Naive thymus-derived CD4-positive, alpha-beta T cell (primary cell): ENCODE results near the gene CPA3. TPM values are rescaled to one million over a fixed set of nuclear protein-coding genes. Genes with fewer than 3 reads are reported as not detected.
A peak's percentile ranks its signal among the peaks of the same experiment; 100 is the strongest.

Experiments
- ATAC-seq: fragments of 150-1000 bp; cut with Tn5 transposase; 2 replicates; pipeline ENCODE4 v1.10.0; 2021; ENCODE audit warnings: mild to moderate bottlenecking, moderate library complexity
- CTCF ChIA-PET: fragments of 350-600 bp; sonication (Branson Sonifier 250); formaldehyde crosslinking; loops from one replicate; lab custom pipeline; 2021; ENCODE audit warnings: antibody characterized with exemption; lab: Charles Lee
- POLR2A ChIA-PET: fragments of 350-600 bp; sonication (Branson Sonifier 250); formaldehyde crosslinking; loops from one replicate; lab custom pipeline; 2021; ENCODE audit warnings: antibody characterized with exemption, inconsistent platforms; lab: Charles Lee
- DNase-seq, 9 donors: peaks; one replicate each; pipeline versions ENCODE4 v3.0.0 to v3.0.0-alpha.2; 2020 to 2022; ENCODE audit warnings: mixed read lengths in 1 of 9
- H3K27ac ChIP-seq: one replicate; pipeline ENCODE4 v1.7.0; 2013; ENCODE audit warnings: mild to moderate bottlenecking, low read depth, low read length, moderate library complexity
- H3K27me3 ChIP-seq, 2 donors: one replicate each; pipeline ENCODE4 v1.7.0; 2013; ENCODE audit warnings: low read length in 2 of 2, mild to moderate bottlenecking in 2 of 2, moderate library complexity in 2 of 2; ENCODE audit not compliant: control insufficient read depth in 2 of 2, insufficient read depth in 2 of 2
- H3K36me3 ChIP-seq, 3 experiments: 1 replicate in 2 of 3; 2 replicates in 1 of 3; pipeline ENCODE4 v1.7.0; 2013; ENCODE audit warnings: low read length in 3 of 3, mild to moderate bottlenecking in 3 of 3, moderate library complexity in 1 of 3; ENCODE audit not compliant: insufficient read depth in 3 of 3, control insufficient read depth in 2 of 3
- H3K4me1 ChIP-seq, 2 donors: one replicate each; pipeline ENCODE4 v1.7.0; 2013; ENCODE audit warnings: low read length in 2 of 2, mild to moderate bottlenecking in 2 of 2, moderate library complexity in 1 of 2; ENCODE audit not compliant: control insufficient read depth in 2 of 2, insufficient read depth in 2 of 2
- H3K4me3 ChIP-seq: 2 replicates; pipeline ENCODE4 v1.7.0; 2013; ENCODE audit warnings: mild to moderate bottlenecking, low read length
- H3K9me3 ChIP-seq, 3 experiments: 1 replicate in 2 of 3; 2 replicates in 1 of 3; pipeline ENCODE4 v1.7.0; 2013; ENCODE audit warnings: low read length in 3 of 3; ENCODE audit not compliant: control insufficient read depth in 2 of 3
- H3K27ac Mint-ChIP-seq, 9 donors: one replicate each; pipeline ENCODE4 v1.8.0; 2020 to 2022; ENCODE audit warnings: mixed read lengths in 9 of 9, mild to moderate bottlenecking in 8 of 9, moderate library complexity in 5 of 9, inconsistent platforms in 2 of 9
- H3K27me3 Mint-ChIP-seq, 5 donors: one replicate each; pipeline ENCODE4 v1.8.0; 2021 to 2022; ENCODE audit warnings: mixed read lengths in 5 of 5, mild to moderate bottlenecking in 1 of 5
- H3K36me3 Mint-ChIP-seq, 5 donors: one replicate each; pipeline ENCODE4 v1.8.0; 2020 to 2022; ENCODE audit warnings: mixed read lengths in 5 of 5, mild to moderate bottlenecking in 3 of 5, inconsistent platforms in 1 of 5
- H3K4me1 Mint-ChIP-seq, 7 donors: one replicate each; pipeline ENCODE4 v1.8.0; 2020 to 2022; ENCODE audit warnings: mixed read lengths in 7 of 7, mild to moderate bottlenecking in 3 of 7, inconsistent platforms in 1 of 7
- H3K4me3 Mint-ChIP-seq, 10 donors: one replicate each; pipeline ENCODE4 v1.8.0; 2020 to 2022; ENCODE audit warnings: mild to moderate bottlenecking in 10 of 10, mixed read lengths in 10 of 10, moderate library complexity in 6 of 10, inconsistent platforms in 2 of 10
- H3K9me3 Mint-ChIP-seq, 11 donors: one replicate each; pipeline ENCODE4 v1.8.0; 2020 to 2022; ENCODE audit warnings: mixed read lengths in 11 of 11, mild to moderate bottlenecking in 4 of 11, inconsistent platforms in 1 of 11, moderate library complexity in 1 of 11
- intact Hi-C, 2 donors: fragments of 100-400 bp; cut with micrococcal nuclease; formaldehyde crosslinking; loops; one replicate each; pipeline ENCODE4 v1.15.1; 2023
- polyA plus RNA-seq, 2 donors: library from polyadenylated mRNA; unstranded; fragments of 300-500 nt; fragmentation: Illumina TruSeq; gene quantifications; one replicate each; pipeline ENCODE4 v1.2.3, GENCODE V29; 2021
- total RNA-seq, 6 experiments: library from RNA in 5 of 6; stranded (reverse) in 5 of 6; gene quantifications; 1 replicate in 5 of 6; 2 replicates in 1 of 6; pipeline ENCODE4 v1.2.3 and lab custom pipeline; 2021 to 2026

CPA3 gene
- total and polyA plus RNA-seq, 7 experiments from 2014 or later: 4.1 to 9.9 TPM; not detected in 5

- CTCF ChIA-PET: interaction anchor here (1.3 kb wide), 1 partner anchor 12 kb away, joined by 3 read pairs; no protein-coding TSS in a partner anchor
These were observed 8.9 kb downstream of the CPA3 start for GRCh38 chr3:148873977-148874376.

DNA sequence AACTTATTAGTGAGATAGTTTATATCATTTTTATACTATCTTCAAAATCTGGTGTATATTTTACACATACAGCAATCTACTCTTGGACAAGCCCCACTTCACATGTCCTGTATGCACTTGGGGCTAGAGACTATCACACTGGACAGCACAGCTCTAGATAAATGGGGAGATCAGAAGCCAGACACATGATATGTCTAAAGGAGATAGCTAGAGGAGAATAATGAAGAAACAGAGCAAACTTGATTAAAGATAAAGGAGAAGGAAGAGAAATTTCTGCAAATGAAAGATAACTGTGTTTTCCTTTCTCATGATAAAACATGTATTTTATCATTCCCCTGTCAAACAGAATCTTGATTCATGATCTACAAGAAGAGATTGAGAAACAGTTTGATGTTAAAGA lies 13.0 kb downstream of the CPA3 start:
- Histone ChIP-seq H3K4me3 (no peak overlapping the region), H3K4me1 (no peaks in the 10 kb centered on the region), H3K9me3 (no peaks in the 10 kb centered on the region), H3K36me3 (no peaks in the 10 kb centered on the region), H3K27me3 (no peaks in the 10 kb centered on the region), H3K27ac (no peak overlapping the region)
- CTCF ChIA-PET: interaction anchor here (0.7 kb wide), 1 partner anchor 12 kb away, joined by 3 read pairs; no protein-coding TSS in a partner anchor
- no peak overlapping the region for H3K4me3 Mint-ChIP-seq
- DNase-seq: no peak
- no peak overlapping the region for H3K27ac Mint-ChIP-seq
- intact Hi-C loops: no loop called here
- H3K9me3 Mint-ChIP-seq: peaks cover 0 to 2% (median 0%) of the 10 kb centered on the region in 11 donors
- POLR2A ChIA-PET: no interaction called here
- no peaks in the 10 kb centered on the region for H3K4me1 Mint-ChIP-seq
- peak; percentile 72 for ATAC-seq
- H3K36me3 Mint-ChIP-seq: no peaks in the 10 kb centered on the region
- peaks cover 9 to 23% (median 16%) of the 10 kb centered on the region in 5 donors for H3K27me3 Mint-ChIP-seq

More at GRCh38 chr3:148873977-148874376, 8.9 kb downstream of the CPA3 start:
- ATAC-seq (no peak), DNase-seq (no peak)
- no peak overlapping the region for H3K4me3 ChIP-seq
- Mint-ChIP-seq H3K27me3 (peaks cover 6 to 20% (median 11%) of the 10 kb centered on the region in 5 donors), H3K27ac (no peak overlapping the region), H3K4me3 (no peak overlapping the region), H3K4me1 (no peaks in the 10 kb centered on the region), H3K36me3 (no peaks in the 10 kb centered on the region), H3K9me3 (no peaks in the 10 kb centered on the region)
- H3K27ac ChIP-seq: no peak overlapping the region
- H3K36me3 ChIP-seq: no peaks in the 10 kb centered on the region
- no peaks in the 10 kb centered on the region for H3K9me3 ChIP-seq
- no peaks in the 10 kb centered on the region for H3K4me1 ChIP-seq
- H3K27me3 ChIP-seq: no peaks in the 10 kb centered on the region
- POLR2A ChIA-PET: no interaction called here
- intact Hi-C loops: no loop called here

GRCh38 chr3:148879256-148879655 lies 14.2 kb downstream of the CPA3 start:
- no peak overlapping the region for H3K4me3 ChIP-seq
- CTCF ChIA-PET: no interaction called here
- H3K27me3 ChIP-seq: no peaks in the 10 kb centered on the region
- Mint-ChIP-seq H3K9me3 (peaks cover 0 to 2% (median 0%) of the 10 kb centered on the region in 11 donors), H3K27me3 (peaks cover 9 to 23% (median 12%) of the 10 kb centered on the region in 5 donors), H3K4me1 (no peaks in the 10 kb centered on the region), H3K27ac (no peak overlapping the region), H3K4me3 (no peak overlapping the region), H3K36me3 (no peaks in the 10 kb centered on the region)
- H3K4me1 ChIP-seq: no peaks in the 10 kb centered on the region
- no peak for ATAC-seq
- H3K27ac ChIP-seq: no peak overlapping the region
- intact Hi-C loops: no loop called here
- H3K9me3 ChIP-seq: no peaks in the 10 kb centered on the region
- no peak for DNase-seq
- POLR2A ChIA-PET: no interaction called here
- no peaks in the 10 kb centered on the region for H3K36me3 ChIP-seq

GRCh38 chr3:148880681-148881080 lies 15.6 kb downstream of the CPA3 start:
- H3K4me3 Mint-ChIP-seq: no peak overlapping the region
- H3K27me3 ChIP-seq: no peaks in the 10 kb centered on the region
- H3K36me3 ChIP-seq: no peaks in the 10 kb centered on the region
- peaks cover 6 to 23% (median 11%) of the 10 kb centered on the region in 5 donors for H3K27me3 Mint-ChIP-seq
- CTCF ChIA-PET: no interaction called here
- ATAC-seq (no peak), DNase-seq (no peak)
- no peak overlapping the region for H3K4me3 ChIP-seq
- intact Hi-C loops: no loop called here
- H3K4me1 ChIP-seq: no peaks in the 10 kb centered on the region
- no peaks in the 10 kb centered on the region for H3K4me1 Mint-ChIP-seq
- no peaks in the 10 kb centered on the region for H3K36me3 Mint-ChIP-seq
- H3K9me3 Mint-ChIP-seq: peaks cover 0 to 2% (median 0%) of the 10 kb centered on the region in 11 donors
- H3K27ac Mint-ChIP-seq: no peak overlapping the region
- POLR2A ChIA-PET: no interaction called here
- H3K27ac ChIP-seq: no peak overlapping the region
- no peaks in the 10 kb centered on the region for H3K9me3 ChIP-seq

DNA sequence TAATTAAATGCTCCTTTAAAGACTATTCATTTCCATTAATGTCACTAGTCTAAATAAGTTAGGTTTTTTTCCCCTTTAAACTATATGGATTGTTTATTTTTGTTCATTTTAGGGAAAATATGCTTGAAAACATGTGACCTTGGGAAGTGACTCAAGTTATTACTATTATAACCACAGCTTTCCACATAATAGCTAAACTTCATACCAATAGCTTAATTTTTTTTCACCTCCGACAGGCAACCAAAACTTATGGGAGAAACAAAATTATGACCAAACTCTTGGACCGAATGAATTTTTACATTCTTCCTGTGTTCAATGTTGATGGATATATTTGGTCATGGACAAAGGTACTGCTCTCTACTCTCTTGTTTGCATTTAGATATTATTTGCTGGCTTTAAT lies 16.2 kb downstream of the CPA3 start:
- H3K36me3 Mint-ChIP-seq: no peaks in the 10 kb centered on the region
- Histone ChIP-seq H3K4me1 (no peaks in the 10 kb centered on the region), H3K4me3 (no peak overlapping the region), H3K27ac (no peak overlapping the region), H3K27me3 (no peaks in the 10 kb centered on the region), H3K9me3 (no peaks in the 10 kb centered on the region), H3K36me3 (no peaks in the 10 kb centered on the region)
- no peak for DNase-seq
- POLR2A ChIA-PET: no interaction called here
- CTCF ChIA-PET: no interaction called here
- intact Hi-C loops: no loop called here
- peaks cover 0 to 2% (median 0%) of the 10 kb centered on the region in 11 donors for H3K9me3 Mint-ChIP-seq
- H3K4me3 Mint-ChIP-seq: no peak overlapping the region
- no peak overlapping the region for H3K27ac Mint-ChIP-seq
- no peak for ATAC-seq
- H3K27me3 Mint-ChIP-seq: peaks cover 6 to 23% (median 15%) of the 10 kb centered on the region in 5 donors
- H3K4me1 Mint-ChIP-seq: no peaks in the 10 kb centered on the region

GRCh38 chr3:148882288-148882687 lies 17.2 kb downstream of the CPA3 start:
- no peak for DNase-seq
- intact Hi-C loops: no loop called here
- Histone ChIP-seq H3K27ac (no peak overlapping the region), H3K36me3 (no peaks in the 10 kb centered on the region), H3K4me1 (no peaks in the 10 kb centered on the region), H3K27me3 (no peaks in the 10 kb centered on the region), H3K9me3 (no peaks in the 10 kb centered on the region), H3K4me3 (no peak overlapping the region)
- Mint-ChIP-seq H3K4me1 (no peaks in the 10 kb centered on the region), H3K36me3 (no peaks in the 10 kb centered on the region), H3K4me3 (no peak overlapping the region), H3K9me3 (peaks cover 0 to 2% (median 0%) of the 10 kb centered on the region in 11 donors), H3K27me3 (peaks cover 5 to 29% (median 14%) of the 10 kb centered on the region in 5 donors), H3K27ac (no peak overlapping the region)
- CTCF ChIA-PET: no interaction called here
- no peak for ATAC-seq
- POLR2A ChIA-PET: no interaction called here

- no peaks in the 10 kb centered on the region for H3K36me3 ChIP-seq
- H3K9me3 ChIP-seq: no peaks in the 10 kb centered on the region
- DNase-seq (no peak), ATAC-seq (no peak)
- no peaks in the 10 kb centered on the region for H3K4me1 ChIP-seq
- H3K27me3 Mint-ChIP-seq: peaks cover 3 to 29% (median 13%) of the 10 kb centered on the region in 5 donors
- H3K27me3 ChIP-seq: no peaks in the 10 kb centered on the region
- peaks cover 0 to 2% (median 0%) of the 10 kb centered on the region in 11 donors for H3K9me3 Mint-ChIP-seq
- H3K36me3 Mint-ChIP-seq: no peaks in the 10 kb centered on the region
- no peaks in the 10 kb centered on the region for H3K4me1 Mint-ChIP-seq
- no peak overlapping the region for H3K4me3 ChIP-seq
- ChIA-PET CTCF (no interaction called here), POLR2A (no interaction called here)
- H3K27ac ChIP-seq: no peak overlapping the region
- no peak overlapping the region for H3K4me3 Mint-ChIP-seq
- intact Hi-C loops: no loop called here
- H3K27ac Mint-ChIP-seq: no peak overlapping the region
These were observed 18.1 kb downstream of the CPA3 start for GRCh38 chr3:148883163-148883562.
